ENCODE measurements around the gene SAXO2. TPM values are rescaled to one million over a fixed set of nuclear protein-coding genes. Genes with fewer than 3 reads are reported as not detected.
"Not testable (repeated sequence)": the region's sequence is repeated elsewhere in the genome, so short reads cannot be mapped to it uniquely, and the experiment has no call there.

The SAXO2 gene
- polyA plus RNA-seq, 3 donors, result not detected

DNA sequence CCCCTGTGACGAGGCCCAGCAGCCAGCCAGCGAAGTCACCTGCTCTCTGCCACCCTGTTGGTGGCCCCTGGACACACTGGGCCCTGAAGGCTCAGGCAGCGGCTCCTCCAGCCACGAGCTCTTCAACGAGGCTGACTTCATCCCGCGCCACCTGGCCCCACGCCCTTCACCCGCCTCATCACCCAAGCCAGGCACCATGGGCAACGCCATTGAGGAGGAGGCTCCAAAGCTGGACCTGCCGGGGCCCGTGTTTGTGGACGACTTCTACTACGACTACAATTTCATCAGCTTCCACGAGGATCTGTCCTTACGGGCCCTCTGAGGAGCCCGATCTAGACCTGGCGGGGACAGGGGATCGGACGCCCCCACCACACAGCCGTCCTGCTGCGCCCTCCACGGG, 64.3 kb downstream of the SAXO2 start:
- H3K36me3 ChIP-seq (replicated peaks in 1 of 2; ENCODE audit: control insufficient read depth in 1 of 2, insufficient read depth in 2 of 2, low read length in 2 of 2); H3K4me3 Mint-ChIP-seq; H3K27ac ChIP-seq (ENCODE audit: low read depth in 1 of 2, low read length in 2 of 2); H2AFZ ChIP-seq (ENCODE audit: insufficient read depth, low read depth, low read length, poor library complexity, severe bottlenecking); H3K27me3 Mint-ChIP-seq (ENCODE audit: low read depth in 3 of 3); DNase-seq; H3K36me3 Mint-ChIP-seq; H3K9me3 Mint-ChIP-seq; H3K4me3 ChIP-seq (replicated peaks in 1 of 3; ENCODE audit: low read depth in 2 of 3, low read length in 3 of 3); H3K9me3 ChIP-seq (replicated peaks in 1 of 2; ENCODE audit: control insufficient read depth in 1 of 2, insufficient read depth in 1 of 2, low read length in 2 of 2); H4K20me1 ChIP-seq (ENCODE audit: insufficient read depth, low read length); intact Hi-C loops (cut with micrococcal nuclease); H3K4me1 Mint-ChIP-seq; H3K79me2 ChIP-seq (ENCODE audit: insufficient read depth, low read length); H3K9ac ChIP-seq (ENCODE audit: insufficient read depth, low read length, poor library complexity, severe bottlenecking); H3K4me1 ChIP-seq (ENCODE audit: control insufficient read depth in 1 of 2, insufficient read depth in 2 of 2, low read length in 2 of 2); H3K27me3 ChIP-seq (ENCODE audit: control insufficient read depth in 2 of 2, insufficient read depth in 2 of 2, low read length in 2 of 2); H3K27ac Mint-ChIP-seq; H3K4me2 ChIP-seq (replicated peaks; ENCODE audit: extremely low read depth, low read length, poor library complexity, severe bottlenecking): not testable (repeated sequence)
- 86% methylated on average over 9 of the region's 23 CpGs for WGBS (ENCODE audit: insufficient coverage)

DNA sequence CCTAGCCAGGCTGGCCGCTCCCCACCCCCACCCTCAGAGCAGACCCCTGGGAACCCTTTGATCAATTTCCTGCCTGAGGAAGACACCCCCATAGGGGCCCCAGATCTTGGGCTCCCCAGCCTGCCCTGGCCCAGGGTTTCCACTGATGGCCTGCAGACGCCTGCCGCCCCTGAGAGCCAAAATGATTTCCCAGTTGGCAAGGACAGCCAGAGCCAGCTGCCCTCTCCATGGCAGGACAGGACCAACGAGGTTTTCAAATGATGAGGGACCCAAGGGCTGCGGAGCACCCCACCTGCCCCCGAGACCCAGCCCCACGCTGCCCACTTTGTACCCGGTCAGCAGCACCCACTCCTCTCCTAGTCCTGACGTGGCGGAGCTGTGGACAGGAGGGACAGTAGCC, 64.8 kb downstream of the SAXO2 start:
- H3K27ac Mint-ChIP-seq; H3K27me3 ChIP-seq (ENCODE audit: control insufficient read depth in 2 of 2, insufficient read depth in 2 of 2, low read length in 2 of 2); H3K4me3 Mint-ChIP-seq; H3K4me1 ChIP-seq (ENCODE audit: control insufficient read depth in 1 of 2, insufficient read depth in 2 of 2, low read length in 2 of 2); H3K27me3 Mint-ChIP-seq (ENCODE audit: low read depth in 3 of 3); H3K9me3 ChIP-seq (replicated peaks in 1 of 2; ENCODE audit: control insufficient read depth in 1 of 2, insufficient read depth in 1 of 2, low read length in 2 of 2); intact Hi-C loops (cut with micrococcal nuclease); H3K9ac ChIP-seq (ENCODE audit: insufficient read depth, low read length, poor library complexity, severe bottlenecking); H3K36me3 Mint-ChIP-seq; H3K79me2 ChIP-seq (ENCODE audit: insufficient read depth, low read length); H2AFZ ChIP-seq (ENCODE audit: insufficient read depth, low read depth, low read length, poor library complexity, severe bottlenecking); H3K27ac ChIP-seq (ENCODE audit: low read depth in 1 of 2, low read length in 2 of 2); H3K4me2 ChIP-seq (replicated peaks; ENCODE audit: extremely low read depth, low read length, poor library complexity, severe bottlenecking); H3K4me1 Mint-ChIP-seq; H3K4me3 ChIP-seq (replicated peaks in 1 of 3; ENCODE audit: low read depth in 2 of 3, low read length in 3 of 3); H3K36me3 ChIP-seq (replicated peaks in 1 of 2; ENCODE audit: control insufficient read depth in 1 of 2, insufficient read depth in 2 of 2, low read length in 2 of 2); H4K20me1 ChIP-seq (ENCODE audit: insufficient read depth, low read length); DNase-seq; H3K9me3 Mint-ChIP-seq: not testable (repeated sequence)
- WGBS (ENCODE audit: insufficient coverage), result 100% methylated on average over 2 of the region's 10 CpGs

DNA sequence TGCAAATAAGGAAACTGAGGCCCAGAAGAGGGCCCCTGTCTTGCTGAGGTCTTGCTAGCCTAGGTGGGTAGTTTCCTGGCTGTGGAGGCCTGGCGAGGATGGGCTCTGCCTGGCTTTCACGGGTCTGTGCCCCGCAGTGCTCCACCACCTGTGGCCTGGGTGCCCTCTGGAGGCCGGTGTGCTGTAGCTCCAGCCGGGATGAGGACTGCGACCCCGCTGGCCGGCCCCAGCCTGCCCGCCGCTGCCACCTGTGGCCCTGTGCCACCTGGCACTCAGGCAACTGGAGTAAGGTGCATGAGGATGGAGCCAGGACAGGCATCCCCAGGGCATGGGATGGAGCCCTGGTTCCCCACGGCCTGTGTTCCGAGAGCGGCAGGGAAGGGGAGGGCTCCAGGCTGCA, 66.4 kb downstream of the SAXO2 start:
- H3K36me3 Mint-ChIP-seq; H3K4me1 Mint-ChIP-seq; H3K9me3 Mint-ChIP-seq; H3K9ac ChIP-seq (ENCODE audit: insufficient read depth, low read length, poor library complexity, severe bottlenecking); H3K27me3 ChIP-seq (ENCODE audit: control insufficient read depth in 2 of 2, insufficient read depth in 2 of 2, low read length in 2 of 2); intact Hi-C loops (cut with micrococcal nuclease); H3K4me3 Mint-ChIP-seq; H3K27me3 Mint-ChIP-seq (ENCODE audit: low read depth in 3 of 3); H3K27ac ChIP-seq (ENCODE audit: low read depth in 1 of 2, low read length in 2 of 2); H3K4me3 ChIP-seq (replicated peaks in 1 of 3; ENCODE audit: low read depth in 2 of 3, low read length in 3 of 3); H3K9me3 ChIP-seq (replicated peaks in 1 of 2; ENCODE audit: control insufficient read depth in 1 of 2, insufficient read depth in 1 of 2, low read length in 2 of 2); H4K20me1 ChIP-seq (ENCODE audit: insufficient read depth, low read length); H3K36me3 ChIP-seq (replicated peaks in 1 of 2; ENCODE audit: control insufficient read depth in 1 of 2, insufficient read depth in 2 of 2, low read length in 2 of 2); DNase-seq; H2AFZ ChIP-seq (ENCODE audit: insufficient read depth, low read depth, low read length, poor library complexity, severe bottlenecking); H3K4me2 ChIP-seq (replicated peaks; ENCODE audit: extremely low read depth, low read length, poor library complexity, severe bottlenecking); H3K27ac Mint-ChIP-seq; H3K79me2 ChIP-seq (ENCODE audit: insufficient read depth, low read length); H3K4me1 ChIP-seq (ENCODE audit: control insufficient read depth in 1 of 2, insufficient read depth in 2 of 2, low read length in 2 of 2): not testable (repeated sequence)
- no CpG with 5 or more reads among the region's 13 CpGs for WGBS (ENCODE audit: insufficient coverage)

DNA sequence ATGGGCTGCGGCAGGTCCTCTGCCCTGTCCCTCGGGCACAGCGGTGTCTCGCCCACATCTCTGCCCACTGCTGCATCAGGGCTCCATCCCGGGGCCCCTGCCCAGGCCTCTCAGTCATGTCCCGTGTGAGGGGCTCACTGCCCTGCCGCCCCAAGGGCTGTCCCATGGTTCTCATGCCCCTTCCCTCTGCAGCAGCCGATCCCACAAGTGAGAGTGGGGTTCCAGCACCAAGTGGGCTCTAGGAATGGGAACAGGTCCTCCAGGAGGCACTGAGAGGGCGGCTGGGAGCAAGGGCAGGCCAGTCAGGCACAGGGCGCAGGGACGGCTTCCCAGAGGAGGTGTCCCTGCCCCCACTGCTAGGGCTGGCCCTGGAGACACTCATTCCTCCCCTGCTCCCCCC, 68.3 kb downstream of the SAXO2 start:
- H3K79me2 ChIP-seq (ENCODE audit: insufficient read depth, low read length); H2AFZ ChIP-seq (ENCODE audit: insufficient read depth, low read depth, low read length, poor library complexity, severe bottlenecking); H3K36me3 Mint-ChIP-seq; H3K4me2 ChIP-seq (replicated peaks; ENCODE audit: extremely low read depth, low read length, poor library complexity, severe bottlenecking); H3K4me1 Mint-ChIP-seq; H3K9me3 Mint-ChIP-seq; H3K36me3 ChIP-seq (replicated peaks in 1 of 2; ENCODE audit: control insufficient read depth in 1 of 2, insufficient read depth in 2 of 2, low read length in 2 of 2); H3K4me1 ChIP-seq (ENCODE audit: control insufficient read depth in 1 of 2, insufficient read depth in 2 of 2, low read length in 2 of 2); DNase-seq; H3K27ac Mint-ChIP-seq; H3K27me3 ChIP-seq (ENCODE audit: control insufficient read depth in 2 of 2, insufficient read depth in 2 of 2, low read length in 2 of 2); H4K20me1 ChIP-seq (ENCODE audit: insufficient read depth, low read length); H3K4me3 ChIP-seq (replicated peaks in 1 of 3; ENCODE audit: low read depth in 2 of 3, low read length in 3 of 3); H3K9ac ChIP-seq (ENCODE audit: insufficient read depth, low read length, poor library complexity, severe bottlenecking); intact Hi-C loops (cut with micrococcal nuclease); H3K27me3 Mint-ChIP-seq (ENCODE audit: low read depth in 3 of 3); H3K4me3 Mint-ChIP-seq; H3K27ac ChIP-seq (ENCODE audit: low read depth in 1 of 2, low read length in 2 of 2); H3K9me3 ChIP-seq (replicated peaks in 1 of 2; ENCODE audit: control insufficient read depth in 1 of 2, insufficient read depth in 1 of 2, low read length in 2 of 2): not testable (repeated sequence)
- no CpG with 5 or more reads among the region's 11 CpGs for WGBS (ENCODE audit: insufficient coverage)
